ENCODE measurements around the gene SECTM1. TPM values are rescaled to one million over a fixed set of nuclear protein-coding genes. Genes with fewer than 3 reads are reported as not detected.
A peak's percentile ranks its signal among the peaks of the same experiment; 100 is the strongest.

SECTM1 gene
- total and polyA plus RNA-seq, 9 of the 15 experiments (the other 6 are each of a cell fraction or from before 2014, with no cell fraction given) = 0.11 to 0.46 (median 0.18) TPM; not detected in 6

DNA sequence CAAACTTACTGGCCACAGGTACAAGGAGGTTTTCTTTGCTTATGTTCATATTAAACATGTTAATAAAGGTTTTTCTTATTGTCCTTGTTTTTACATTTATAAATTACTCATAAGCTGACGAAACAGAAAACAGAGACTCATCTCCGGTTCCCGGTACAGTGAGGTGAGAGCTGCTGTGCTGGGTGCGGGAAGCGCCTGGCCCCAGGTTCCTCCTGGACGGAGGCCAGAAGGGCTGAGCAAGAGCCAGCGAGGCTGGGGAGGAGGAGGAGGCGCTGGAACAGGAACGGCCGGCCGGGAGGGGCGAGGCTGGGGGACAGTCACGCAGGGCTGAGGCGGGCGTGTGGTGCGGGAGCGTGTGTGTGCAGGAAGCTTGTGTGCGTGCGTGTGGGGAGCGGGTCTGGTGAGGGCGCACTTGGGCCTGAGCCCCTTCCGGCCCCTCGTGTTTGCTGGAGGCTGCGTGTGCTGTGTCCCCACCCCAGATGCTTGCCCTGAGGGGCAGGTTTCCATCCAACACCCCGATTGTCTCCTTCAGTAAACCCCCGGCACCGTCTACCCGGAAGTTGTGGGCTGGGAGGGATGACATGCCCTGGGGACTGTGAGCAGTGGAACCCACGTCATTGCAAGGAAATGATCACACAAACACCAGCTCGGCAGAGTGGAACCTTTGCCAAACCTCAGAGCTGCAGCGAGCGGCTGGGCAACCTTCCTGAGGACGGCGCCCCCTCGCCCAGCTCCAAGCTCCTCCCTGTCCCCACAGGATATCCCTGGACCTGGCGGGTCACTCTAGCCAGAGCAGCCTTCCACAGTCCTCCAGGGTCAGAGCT lies 35.6 kb downstream of the SECTM1 start (continued):
- TF ChIP-seq ZNF232 (CRISPR knock-in tag; IDR thresholded peaks at IDR 0.05) (no peak), MTF1 (CRISPR knock-in tag; IDR thresholded peaks at IDR 0.05; ENCODE audit: borderline replicate concordance) (no peak), ZKSCAN1 (IDR thresholded peaks at IDR 0.05; ENCODE audit: low read depth, low read length) (no peak), SP2 (IDR thresholded peaks at IDR 0.05; ENCODE audit: extremely low read depth, low read depth, low read length, poor library complexity, severe bottlenecking) (no peak), ZNF311 (CRISPR knock-in tag; IDR thresholded peaks at IDR 0.05) (no peak), ZNF507 (tag; conservative IDR thresholded peaks at IDR 0.05) (no peak), LCOR (CRISPR knock-in tag; IDR thresholded peaks at IDR 0.05) (no peak), ZNF24 (IDR thresholded peaks at IDR 0.05) (no peak; the same call in 1 of the 2 replicates), TCF3 (CRISPR knock-in tag; IDR thresholded peaks at IDR 0.05) (0 out of 2 replicates have a peak, but pooled peaks have one; percentile 20), ZFX (CRISPR knock-in tag; IDR thresholded peaks at IDR 0.05) (peak; percentile 53), FOXK1 (CRISPR knock-in tag; IDR thresholded peaks at IDR 0.05; ENCODE audit: borderline replicate concordance) (no peak), NFIX (CRISPR knock-in tag; IDR thresholded peaks at IDR 0.05; ENCODE audit: low read depth) (0 out of 2 replicates have a peak, but pooled peaks have one; percentile 29), NCOA1 (IDR thresholded peaks at IDR 0.05; ENCODE audit: low read depth) (peak; percentile 29; the same call in 1 of the 2 replicates), SLC30A9 (CRISPR knock-in tag; IDR thresholded peaks at IDR 0.05) (no peak)
- TF ChIP-seq, protein P1, sequence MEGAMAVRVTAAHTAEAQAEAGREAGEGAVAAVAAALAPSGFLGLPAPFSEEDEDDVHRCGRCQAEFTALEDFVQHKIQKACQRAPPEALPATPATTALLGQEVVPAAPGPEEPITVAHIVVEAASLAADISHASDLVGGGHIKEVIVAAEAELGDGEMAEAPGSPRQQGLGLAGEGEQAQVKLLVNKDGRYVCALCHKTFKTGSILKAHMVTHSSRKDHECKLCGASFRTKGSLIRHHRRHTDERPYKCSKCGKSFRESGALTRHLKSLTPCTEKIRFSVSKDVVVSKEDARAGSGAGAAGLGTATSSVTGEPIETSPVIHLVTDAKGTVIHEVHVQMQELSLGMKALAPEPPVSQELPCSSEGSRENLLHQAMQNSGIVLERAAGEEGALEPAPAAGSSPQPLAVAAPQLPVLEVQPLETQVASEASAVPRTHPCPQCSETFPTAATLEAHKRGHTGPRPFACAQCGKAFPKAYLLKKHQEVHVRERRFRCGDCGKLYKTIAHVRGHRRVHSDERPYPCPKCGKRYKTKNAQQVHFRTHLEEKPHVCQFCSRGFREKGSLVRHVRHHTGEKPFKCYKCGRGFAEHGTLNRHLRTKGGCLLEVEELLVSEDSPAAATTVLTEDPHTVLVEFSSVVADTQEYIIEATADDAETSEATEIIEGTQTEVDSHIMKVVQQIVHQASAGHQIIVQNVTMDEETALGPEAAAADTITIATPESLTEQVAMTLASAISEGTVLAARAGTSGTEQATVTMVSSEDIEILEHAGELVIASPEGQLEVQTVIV (CRISPR knock-in tag; IDR thresholded peaks at IDR 0.05; ENCODE audit: borderline replicate concordance) = no peak
- TF ChIP-seq, protein P2, sequence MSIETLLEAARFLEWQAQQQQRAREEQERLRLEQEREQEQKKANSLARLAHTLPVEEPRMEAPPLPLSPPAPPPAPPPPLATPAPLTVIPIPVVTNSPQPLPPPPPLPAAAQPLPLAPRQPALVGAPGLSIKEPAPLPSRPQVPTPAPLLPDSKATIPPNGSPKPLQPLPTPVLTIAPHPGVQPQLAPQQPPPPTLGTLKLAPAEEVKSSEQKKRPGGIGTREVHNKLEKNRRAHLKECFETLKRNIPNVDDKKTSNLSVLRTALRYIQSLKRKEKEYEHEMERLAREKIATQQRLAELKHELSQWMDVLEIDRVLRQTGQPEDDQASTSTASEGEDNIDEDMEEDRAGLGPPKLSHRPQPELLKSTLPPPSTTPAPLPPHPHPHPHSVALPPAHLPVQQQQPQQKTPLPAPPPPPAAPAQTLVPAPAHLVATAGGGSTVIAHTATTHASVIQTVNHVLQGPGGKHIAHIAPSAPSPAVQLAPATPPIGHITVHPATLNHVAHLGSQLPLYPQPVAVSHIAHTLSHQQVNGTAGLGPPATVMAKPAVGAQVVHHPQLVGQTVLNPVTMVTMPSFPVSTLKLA (conservative IDR thresholded peaks at IDR 0.05) = peak in 1 of 2 experiments; percentile 69; a peak in 2 of 4 replicates
- TF ChIP-seq, protein P3, sequence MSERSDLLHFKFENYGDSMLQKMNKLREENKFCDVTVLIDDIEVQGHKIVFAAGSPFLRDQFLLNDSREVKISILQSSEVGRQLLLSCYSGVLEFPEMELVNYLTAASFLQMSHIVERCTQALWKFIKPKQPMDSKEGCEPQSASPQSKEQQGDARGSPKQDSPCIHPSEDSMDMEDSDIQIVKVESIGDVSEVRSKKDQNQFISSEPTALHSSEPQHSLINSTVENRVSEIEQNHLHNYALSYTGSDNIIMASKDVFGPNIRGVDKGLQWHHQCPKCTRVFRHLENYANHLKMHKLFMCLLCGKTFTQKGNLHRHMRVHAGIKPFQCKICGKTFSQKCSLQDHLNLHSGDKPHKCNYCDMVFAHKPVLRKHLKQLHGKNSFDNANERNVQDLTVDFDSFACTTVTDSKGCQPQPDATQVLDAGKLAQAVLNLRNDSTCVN (CRISPR knock-in tag; IDR thresholded peaks at IDR 0.05) = no peak
